Activated CD4-positive, alpha-beta T cell treated with anti-CD3 and anti-CD28 coated beads for 24 hours (primary cell): ENCODE results near the gene C11orf91.
"Not testable (repeated sequence)": the region's sequence is repeated elsewhere in the genome, so short reads cannot be mapped to it uniquely, and the experiment has no call there.

ENCODE experiments used
- DNase-seq, 2 donors: peaks; one replicate each; pipeline ENCODE4 v3.0.0-alpha.2; 2020; ENCODE audit warnings: low read depth in 2 of 2

The C11orf91 gene

GRCh38 chr11:33669598-33670249 is 30.9 kb downstream of the C11orf91 start:
- no peak for DNase-seq

DNA sequence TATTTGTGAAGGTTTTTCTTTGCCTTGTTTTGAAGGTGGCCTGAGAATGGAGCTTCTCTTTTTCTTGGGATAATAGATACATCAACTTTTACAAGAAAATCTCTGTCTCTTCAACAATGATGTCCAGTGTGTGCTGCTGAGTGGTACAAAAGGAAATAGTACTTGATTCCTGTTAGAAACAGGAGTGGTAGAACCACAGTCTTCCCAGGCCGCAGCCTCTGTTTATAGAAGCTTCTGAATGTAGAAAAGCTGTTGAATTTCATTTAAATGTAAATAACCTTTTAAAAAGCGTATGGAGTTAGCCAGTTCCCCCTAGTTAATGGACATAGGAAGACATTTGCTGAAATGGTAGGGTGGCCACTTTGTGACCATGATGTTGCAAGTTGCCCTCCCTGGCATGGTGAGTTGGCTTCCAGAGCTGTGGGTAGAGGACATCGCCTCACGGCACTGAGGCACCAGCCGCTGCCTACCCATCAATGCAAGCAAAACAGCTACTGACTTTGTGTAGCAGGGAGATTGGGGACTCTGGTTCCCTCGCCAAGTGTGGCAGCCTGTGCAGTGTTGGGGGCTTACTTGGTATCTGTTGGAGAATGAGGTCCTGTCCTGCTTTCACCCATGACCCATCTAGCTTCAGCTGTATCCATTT is 31.6 kb downstream of the C11orf91 start:
- no peak for DNase-seq

GRCh38 chr11:33668468-33668825 is 32.2 kb downstream of the C11orf91 start:
- no peak for DNase-seq

- DNase-seq, result no peak
These were observed 32.7 kb downstream of the C11orf91 start for GRCh38 chr11:33667819-33668467.

DNA sequence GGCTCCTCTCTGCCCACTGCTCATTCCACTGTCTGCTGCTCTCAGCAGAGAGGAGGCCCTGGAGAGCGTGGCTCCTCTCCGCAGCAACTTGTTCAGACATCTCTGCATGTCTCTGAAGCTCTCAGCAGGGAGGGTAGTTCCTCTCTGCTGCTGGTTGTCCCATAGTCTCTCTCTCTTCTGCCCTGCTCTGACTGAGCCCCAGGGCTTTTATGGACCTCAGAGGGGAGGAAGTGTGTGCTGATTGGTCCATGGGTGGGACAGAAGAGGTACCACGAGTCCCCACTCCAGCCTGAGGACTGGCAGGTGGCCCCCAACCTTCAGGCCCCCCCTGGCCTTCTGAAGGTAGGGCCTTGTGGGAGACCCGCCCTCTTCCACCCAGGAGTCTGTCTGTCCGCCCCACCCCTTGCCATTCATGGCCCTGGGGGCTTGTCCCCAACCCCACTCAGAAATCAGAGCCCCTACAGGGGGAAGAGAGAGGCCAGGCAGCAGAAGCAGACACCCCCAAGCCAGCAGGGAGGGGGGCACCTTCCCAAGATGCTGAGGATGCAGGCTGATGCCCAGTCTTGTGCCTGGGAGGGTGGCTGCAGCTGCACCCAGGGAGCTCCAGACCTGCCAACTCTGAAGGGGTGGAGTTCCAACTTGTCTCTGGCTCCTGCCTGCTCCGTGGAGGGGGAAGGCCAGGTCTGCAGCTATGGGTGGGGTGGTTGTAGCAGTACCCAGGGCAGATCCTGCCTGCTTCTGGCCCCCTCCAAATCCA is 35.1 kb downstream of the C11orf91 start:
- no peak for DNase-seq

GRCh38 chr11:33664827-33665226 is 35.8 kb downstream of the C11orf91 start:
- no peak for DNase-seq

GRCh38 chr11:33664166-33664565 is 36.5 kb downstream of the C11orf91 start:
- no peak for DNase-seq

GRCh38 chr11:33663121-33663520 is 37.5 kb downstream of the C11orf91 start:
- DNase-seq, result no peak

- not testable (repeated sequence) for DNase-seq
These were observed 39.1 kb downstream of the C11orf91 start for GRCh38 chr11:33661526-33661925.

- DNase-seq, result no peak
These were observed 39.7 kb downstream of the C11orf91 start for GRCh38 chr11:33660962-33661361.

DNA sequence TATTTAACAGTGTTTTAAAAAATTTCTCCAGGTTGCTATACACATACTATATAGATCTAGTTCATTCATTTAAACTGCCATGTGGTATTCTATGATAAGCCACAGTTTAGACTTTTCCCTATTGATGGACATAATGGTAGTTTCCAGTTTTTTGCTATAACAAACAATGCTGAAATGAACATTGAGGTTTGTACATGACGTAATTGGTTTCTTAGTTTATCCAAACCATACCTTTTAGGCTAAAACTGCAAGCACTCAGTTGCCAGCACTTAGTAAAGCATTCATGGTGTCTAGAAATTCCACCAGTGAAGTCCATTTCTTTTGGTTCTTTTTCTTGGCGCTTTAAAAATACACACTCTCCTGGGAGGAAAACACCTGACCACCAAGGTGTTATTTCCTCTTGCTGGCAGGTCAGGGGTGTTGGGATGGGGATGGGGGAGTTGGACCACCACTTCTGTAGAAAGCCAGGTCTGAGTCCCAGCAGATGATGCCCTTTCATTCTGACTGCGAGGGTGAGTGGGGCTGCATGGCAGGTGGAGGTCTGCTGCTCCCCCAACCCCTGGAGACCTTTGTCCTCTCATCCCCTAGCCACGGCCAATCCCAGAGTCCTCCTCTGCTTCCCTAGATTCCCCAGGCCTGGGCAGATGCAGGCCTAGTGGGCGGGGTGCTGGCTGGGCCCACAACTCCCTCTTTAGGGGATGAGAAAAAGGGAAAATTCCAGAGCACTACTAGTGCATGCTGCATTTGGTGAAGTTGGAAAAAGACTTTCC is 41.1 kb downstream of the C11orf91 start:
- no peak for DNase-seq

GRCh38 chr11:33658195-33658900 is 42.3 kb downstream of the C11orf91 start:
- DNase-seq, result no peak

- DNase-seq, result no peak
These were observed 42.9 kb downstream of the C11orf91 start for GRCh38 chr11:33657757-33658156.

DNA sequence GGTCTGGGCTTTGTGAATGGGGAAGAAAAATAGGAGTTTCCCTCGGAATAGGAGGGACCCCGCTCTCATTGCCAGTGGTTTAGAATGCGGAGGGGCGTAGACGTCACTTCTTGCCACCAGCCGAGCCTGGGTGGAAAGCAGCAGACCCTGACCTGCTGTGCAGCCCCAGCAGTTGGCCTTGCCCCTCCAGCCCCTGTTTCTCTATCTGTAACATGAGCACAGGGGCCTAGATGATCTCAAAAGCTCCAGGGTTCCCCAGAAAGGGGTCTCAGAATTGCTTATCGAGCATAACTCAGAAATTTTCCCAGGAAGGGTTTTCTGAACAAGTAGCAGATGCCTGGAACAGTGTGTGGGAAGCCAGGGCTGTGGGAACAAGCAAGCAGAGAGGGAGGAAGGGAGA is 43.9 kb downstream of the C11orf91 start:
- no peak for DNase-seq

- no peak for DNase-seq
These were observed 44.6 kb downstream of the C11orf91 start for GRCh38 chr11:33655842-33656600.

GRCh38 chr11:33654594-33654993 is 46.0 kb downstream of the C11orf91 start:
- no peak for DNase-seq

DNA sequence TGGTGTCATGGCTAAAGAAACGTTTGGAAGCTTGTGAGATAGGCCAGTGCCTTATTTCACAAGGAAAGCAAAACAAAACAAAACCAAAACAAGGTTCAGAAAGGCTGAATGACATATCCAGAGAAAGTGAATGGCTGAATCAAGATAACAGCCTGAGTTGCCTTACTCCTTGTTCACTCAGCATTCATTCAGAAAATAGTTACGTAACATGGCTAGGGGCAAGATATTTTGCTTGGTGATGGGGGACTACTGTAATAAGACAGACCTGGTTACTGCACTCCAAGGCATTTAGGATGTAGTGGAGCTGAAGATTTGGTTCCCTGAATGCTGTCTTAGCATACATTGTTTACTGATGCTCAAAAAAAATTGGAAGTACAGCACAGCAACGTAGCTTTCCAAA is 47.7 kb downstream of the C11orf91 start:
- no peak for DNase-seq

DNA sequence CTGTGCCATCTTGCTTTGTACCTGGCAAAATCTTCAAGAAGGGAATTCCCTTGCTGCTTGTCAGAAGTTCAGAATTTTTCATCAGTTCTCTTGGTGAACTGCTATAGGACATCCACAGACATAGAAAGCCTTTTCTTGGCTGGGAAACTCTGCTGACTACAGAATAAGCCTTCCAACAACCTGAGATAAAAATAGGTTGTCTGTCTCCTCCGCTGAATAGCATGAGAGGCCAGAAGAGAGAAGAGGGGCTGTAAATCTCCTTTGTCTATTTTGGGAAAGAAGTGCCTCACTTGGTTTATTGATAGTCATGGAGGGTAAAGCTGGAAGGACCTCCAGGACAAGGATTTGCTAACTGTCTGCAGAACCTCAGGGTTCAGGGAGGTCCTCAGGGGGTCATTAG is 48.2 kb downstream of the C11orf91 start:
- DNase-seq, result no peak

DNA sequence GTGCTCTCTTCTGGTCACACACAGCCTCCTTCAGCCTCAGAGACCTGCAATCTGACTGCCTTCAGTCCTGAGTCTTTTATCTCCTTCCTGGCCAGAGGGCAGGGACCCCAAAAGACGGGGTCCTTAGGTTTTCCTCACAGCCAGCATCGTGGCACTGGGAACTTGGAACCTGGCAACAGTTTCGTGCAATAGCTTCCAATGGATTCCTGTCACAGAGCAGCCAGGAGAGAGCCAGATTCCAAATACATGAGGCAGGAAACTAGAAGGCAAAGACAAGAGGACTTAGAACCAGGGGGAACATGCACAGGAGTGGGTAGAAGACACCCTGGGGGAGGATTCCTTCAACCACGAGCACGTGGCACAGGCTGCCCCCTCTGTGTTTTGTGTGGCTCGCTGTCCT is 48.6 kb downstream of the C11orf91 start:
- no peak for DNase-seq

- no peak for DNase-seq
These were observed 49.1 kb downstream of the C11orf91 start for GRCh38 chr11:33651555-33651954.
